MM.1S (cell line): ENCODE results near the gene NUP210.

ENCODE experiments used
- DNase-seq: peaks from one replicate; pipeline ENCODE4 v3.0.0-alpha.2; 2015
- H2AFZ ChIP-seq: fragments of 300-600 bp; sonication (generic); 2 replicates; pipeline ENCODE4 v1.6.0; 2016; ENCODE audit warnings: antibody characterized with exemption, low read length
- H3F3A ChIP-seq: fragments of 300-600 bp; sonication (generic); 2 replicates; pipeline ENCODE4 v1.6.1; 2016; ENCODE audit warnings: mild to moderate bottlenecking, antibody characterized with exemption, low read length, moderate library complexity, mixed read lengths; ENCODE audit not compliant: insufficient read depth
- H3K27ac ChIP-seq: fragments of 300-600 bp; sonication (generic); 2 replicates; pipeline ENCODE4 v1.5.1; 2016; ENCODE audit warnings: mild to moderate bottlenecking, low read length
- H3K27me3 ChIP-seq: fragments of 300-600 bp; sonication (generic); replicated peaks from 2 replicates; pipeline ENCODE4 v1.6.0; 2016; ENCODE audit warnings: low read length; ENCODE audit not compliant: insufficient read depth
- H3K36me3 ChIP-seq: fragments of 300-600 bp; sonication (generic); replicated peaks from 2 replicates; pipeline ENCODE4 v1.6.1; 2016; ENCODE audit warnings: mild to moderate bottlenecking, low read length, mixed read lengths; ENCODE audit not compliant: insufficient read depth
- H3K4me1 ChIP-seq: fragments of 300-600 bp; sonication (generic); 2 replicates; pipeline ENCODE4 v1.6.1; 2016; ENCODE audit warnings: low read length, mixed read lengths
- H3K4me2 ChIP-seq: fragments of 300-600 bp; sonication (generic); 2 replicates; pipeline ENCODE4 v1.6.0; 2016; ENCODE audit warnings: low read depth, low read length
- H3K4me3 ChIP-seq: fragments of 300-600 bp; sonication (generic); 2 replicates; pipeline ENCODE4 v1.5.1; 2016; ENCODE audit warnings: low read length, mixed read lengths
- H3K79me2 ChIP-seq: fragments of 300-600 bp; sonication (generic); 2 replicates; pipeline ENCODE4 v1.6.1; 2016; ENCODE audit warnings: mixed run types, low read length, mixed read lengths
- H3K9ac ChIP-seq: fragments of 300-600 bp; sonication (generic); 2 replicates; pipeline ENCODE4 v1.6.1; 2016; ENCODE audit warnings: low read length, mixed read lengths
- H3K9me2 ChIP-seq: fragments of 300-600 bp; sonication (generic); replicated peaks from 2 replicates; pipeline ENCODE4 v1.6.1; 2016; ENCODE audit warnings: mild to moderate bottlenecking, low read length, mixed read lengths; ENCODE audit not compliant: insufficient read depth
- H3K9me3 ChIP-seq: fragments of 300-600 bp; sonication (generic); replicated peaks from 2 replicates; pipeline ENCODE4 v1.6.1; 2016; ENCODE audit warnings: mild to moderate bottlenecking, low read length, mixed read lengths; ENCODE audit not compliant: insufficient read depth
- H4K20me1 ChIP-seq: fragments of 300-600 bp; sonication (generic); 2 replicates; pipeline ENCODE4 v1.6.1; 2016; ENCODE audit warnings: mild to moderate bottlenecking, low read length, moderate library complexity, mixed read lengths; ENCODE audit not compliant: insufficient read depth
- CTCF ChIP-seq: fragments of 300-600 bp; sonication (generic); IDR thresholded peaks from 2 replicates; pipeline ENCODE4 v1.5.1; 2016; ENCODE audit warnings: antibody characterized with exemption, low read length, mixed read lengths
- EZH2 ChIP-seq: fragments of 300-600 bp; sonication (generic); optimal IDR thresholded peaks from 2 replicates; pipeline ENCODE3; 2017; ENCODE audit warnings: low read depth, mild to moderate bottlenecking, antibody characterized with exemption, low read length, mixed read lengths
- EZH2phosphoT487 ChIP-seq: fragments of 300-600 bp; sonication (generic); IDR thresholded peaks from 2 replicates; pipeline ENCODE4 v1.6.1; 2018; ENCODE audit warnings: antibody characterized with exemption, low read length

The NUP210 gene

GRCh38 chr3:13319564-13320220 lies 100.4 kb downstream of the NUP210 start:
- Histone ChIP-seq H3F3A (no peaks in the 10 kb centered on the region; the same call in 1 of the 2 replicates), H3K36me3 (peaks cover 17% of the 10 kb centered on the region), H3K4me1 (0 out of 2 replicates have a peak, but pooled peaks cover 4% of the 10 kb centered on the region)

GRCh38 chr3:13318626-13319470 lies 101.3 kb downstream of the NUP210 start:
- Histone ChIP-seq H3K9ac (no peak overlapping the region), H3K4me2 (no peak overlapping the region), H3K4me1 (0 out of 2 replicates have a peak, but pooled peaks cover 5% of the 10 kb centered on the region), H4K20me1 (no peaks in the 10 kb centered on the region), H3K9me3 (no peaks in the 10 kb centered on the region), H3K36me3 (peaks cover 19% of the 10 kb centered on the region), H3K79me2 (no peaks in the 10 kb centered on the region), H3K27ac (no peak overlapping the region), H3K27me3 (no peaks in the 10 kb centered on the region), H3K4me3 (no peak overlapping the region), H2AFZ (no peak overlapping the region), H3F3A (no peaks in the 10 kb centered on the region; the same call in 1 of the 2 replicates), H3K9me2 (no peaks in the 10 kb centered on the region)
- DNase-seq = no peak
- TF ChIP-seq EZH2 (no peak), EZH2phosphoT487 (no peak), CTCF (no peak)

More at GRCh38 chr3:13319564-13320220, 100.4 kb downstream of the NUP210 start:
- no peaks in the 10 kb centered on the region for H4K20me1 ChIP-seq
- no peak overlapping the region for H3K4me3 ChIP-seq
- H3K27ac ChIP-seq = no peak overlapping the region
- H2AFZ ChIP-seq = no peak overlapping the region
- no peaks in the 10 kb centered on the region for H3K9me2 ChIP-seq
- H3K9ac ChIP-seq = no peak overlapping the region
- H3K79me2 ChIP-seq = no peaks in the 10 kb centered on the region
- no peak overlapping the region for H3K4me2 ChIP-seq
- H3K27me3 ChIP-seq = no peaks in the 10 kb centered on the region
- no peak for DNase-seq
- no peaks in the 10 kb centered on the region for H3K9me3 ChIP-seq
- TF ChIP-seq EZH2phosphoT487 = no peak
- TF ChIP-seq EZH2 = no peak
- TF ChIP-seq CTCF = no peak

- H3K4me2 ChIP-seq = no peak overlapping the region
- DNase-seq = no peak
- H3K9me3 ChIP-seq = no peaks in the 10 kb centered on the region
- no peak overlapping the region for H3K27ac ChIP-seq
- no peak overlapping the region for H3K9ac ChIP-seq
- H2AFZ ChIP-seq = no peak overlapping the region
- H3K79me2 ChIP-seq = no peaks in the 10 kb centered on the region
- H3K36me3 ChIP-seq = peaks cover 19% of the 10 kb centered on the region
- no peak for TF ChIP-seq EZH2
- TF ChIP-seq CTCF = no peak
- TF ChIP-seq EZH2phosphoT487 = no peak
- H3K9me2 ChIP-seq = no peaks in the 10 kb centered on the region
- no peaks in the 10 kb centered on the region for H4K20me1 ChIP-seq
- no peaks in the 10 kb centered on the region for H3K27me3 ChIP-seq
- 0 out of 2 replicates have a peak, but pooled peaks cover 5% of the 10 kb centered on the region for H3K4me1 ChIP-seq
- no peak overlapping the region for H3K4me3 ChIP-seq
- H3F3A ChIP-seq = no peaks in the 10 kb centered on the region; the same call in 1 of the 2 replicates
Measured at GRCh38 chr3:13317596-13318320, 102.4 kb downstream of the NUP210 start.
